ENCODE data around the gene CACNA1A. TPM values are rescaled to one million over a fixed set of nuclear protein-coding genes. Genes with fewer than 3 reads are reported as not detected.
A peak's percentile ranks its signal among the peaks of the same experiment; 100 is the strongest.

Gene CACNA1A
- polyA plus RNA-seq, 2 of the 4 experiments (the other 2 are of a cell fraction): 0.27 to 0.71 TPM

GRCh38 chr19:13466697-13467096 lies 39.6 kb downstream of the CACNA1A start:
- TF ChIP-seq EP300 (IDR thresholded peaks at IDR 0.05) (no peak), SREBF2 (IDR thresholded peaks at IDR 0.05) (no peak), TP53 (CRISPR knock-in tag; IDR thresholded peaks at IDR 0.05) (no peak), ZC3H11A (IDR thresholded peaks at IDR 0.05) (peak; percentile 42; the same call in 1 of the 2 replicates), MYC (IDR thresholded peaks at IDR 0.05; ENCODE audit: borderline replicate concordance, low read length) (no peak), KDM5A (IDR thresholded peaks at IDR 0.05) (no peak), PHF8 (IDR thresholded peaks at IDR 0.05; ENCODE audit: borderline replicate concordance, low read depth) (no peak)
- CTCF ChIA-PET: no interaction called here
- no peaks in the 10 kb centered on the region for H3K4me1 ChIP-seq
- H3K4me2 ChIP-seq: no peak overlapping the region
- no peak for DNase-seq (ENCODE audit: low read depth in 1 of 2, low spot score in 1 of 2)
- H3K4me3 ChIP-seq: no peak overlapping the region
- no peak overlapping the region for H3K27ac ChIP-seq
- WGBS (ENCODE audit: missing lambda C conversion rate): 4% methylated on average over 5 of the region's 5 CpGs
- FAIRE-seq: no peak
- no peaks in the 10 kb centered on the region for H3K9me3 ChIP-seq
- ATAC-seq: no peak
- POLR2A ChIA-PET: no interaction called here

- H3K27ac ChIP-seq: no peak overlapping the region
- no peaks in the 10 kb centered on the region for H3K4me1 ChIP-seq
- no peaks in the 10 kb centered on the region for H3K9me3 ChIP-seq
- 0% methylated on average over 5 of the region's 6 CpGs for WGBS (ENCODE audit: missing lambda C conversion rate)
- no peak for DNase-seq (ENCODE audit: low read depth in 1 of 2, low spot score in 1 of 2)
- no peak overlapping the region for H3K4me3 ChIP-seq
- ChIA-PET CTCF (interaction anchor here (1.2 kb wide), 1 partner anchor 37 kb away, joined by 3 read pairs; no protein-coding TSS in a partner anchor), POLR2A (no interaction called here)
- TF ChIP-seq EHMT2 (IDR thresholded peaks at IDR 0.05; ENCODE audit: low read depth) (peak; percentile 65; the same call in 1 of the 2 replicates), RARB (CRISPR knock-in tag; IDR thresholded peaks at IDR 0.05) (no peak), EP300 (IDR thresholded peaks at IDR 0.05) (no peak), CHD2 (IDR thresholded peaks at IDR 0.05; ENCODE audit: low read length, partially characterized antibody) (no peak), JUN (IDR thresholded peaks at IDR 0.05) (no peak), HEYL (CRISPR knock-in tag; IDR thresholded peaks at IDR 0.05) (no peak), SMC3 (IDR thresholded peaks at IDR 0.05) (no peak), REST (IDR thresholded peaks at IDR 0.05) (peak; percentile 93), MAZ (IDR thresholded peaks at IDR 0.05; ENCODE audit: borderline replicate concordance, low read depth, low read length) (no peak), NFE2L2 (conservative IDR thresholded peaks at IDR 0.05; ENCODE audit: low read length) (no peak), E2F6 (IDR thresholded peaks at IDR 0.05; ENCODE audit: borderline replicate concordance, low read depth) (no peak), ZNF302 (CRISPR knock-in tag; IDR thresholded peaks at IDR 0.05) (no peak), SREBF2 (IDR thresholded peaks at IDR 0.05) (no peak), TP53 (CRISPR knock-in tag; IDR thresholded peaks at IDR 0.05) (no peak), KDM5A (IDR thresholded peaks at IDR 0.05) (no peak), PBX3 (IDR thresholded peaks at IDR 0.05) (no peak), NR3C1 (IDR thresholded peaks at IDR 0.05) (no peak), NPAS2 (CRISPR knock-in tag; IDR thresholded peaks at IDR 0.05; ENCODE audit: borderline replicate concordance) (no peak)
- no peak for ATAC-seq
- H3K4me2 ChIP-seq: no peak overlapping the region
- no peak for FAIRE-seq
These were observed 43.0 kb downstream of the CACNA1A start for GRCh38 chr19:13463296-13463695.
